ENCODE data around the gene ARHGAP22.

DNA sequence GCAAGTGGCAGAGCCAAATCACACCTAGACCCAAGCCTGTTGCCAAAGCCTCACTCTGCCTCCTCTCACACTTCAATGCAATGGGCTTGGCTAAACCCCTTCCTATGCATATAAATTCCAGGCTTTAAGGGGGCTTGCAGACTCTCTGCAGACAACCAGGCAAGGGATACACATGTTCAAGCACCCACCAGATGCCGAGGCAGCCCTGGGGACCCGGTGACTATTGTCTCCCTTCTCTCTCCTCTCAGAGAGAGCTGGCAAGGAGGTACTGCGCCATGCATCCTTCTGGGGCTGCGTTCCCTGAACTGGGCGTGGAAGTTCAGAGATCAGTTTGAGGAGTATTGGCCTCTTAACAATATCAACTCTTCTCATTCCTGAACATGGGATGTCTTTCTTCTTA is 131.2 kb downstream of the ARHGAP22 start:
- TF ChIP-seq, protein P1, sequence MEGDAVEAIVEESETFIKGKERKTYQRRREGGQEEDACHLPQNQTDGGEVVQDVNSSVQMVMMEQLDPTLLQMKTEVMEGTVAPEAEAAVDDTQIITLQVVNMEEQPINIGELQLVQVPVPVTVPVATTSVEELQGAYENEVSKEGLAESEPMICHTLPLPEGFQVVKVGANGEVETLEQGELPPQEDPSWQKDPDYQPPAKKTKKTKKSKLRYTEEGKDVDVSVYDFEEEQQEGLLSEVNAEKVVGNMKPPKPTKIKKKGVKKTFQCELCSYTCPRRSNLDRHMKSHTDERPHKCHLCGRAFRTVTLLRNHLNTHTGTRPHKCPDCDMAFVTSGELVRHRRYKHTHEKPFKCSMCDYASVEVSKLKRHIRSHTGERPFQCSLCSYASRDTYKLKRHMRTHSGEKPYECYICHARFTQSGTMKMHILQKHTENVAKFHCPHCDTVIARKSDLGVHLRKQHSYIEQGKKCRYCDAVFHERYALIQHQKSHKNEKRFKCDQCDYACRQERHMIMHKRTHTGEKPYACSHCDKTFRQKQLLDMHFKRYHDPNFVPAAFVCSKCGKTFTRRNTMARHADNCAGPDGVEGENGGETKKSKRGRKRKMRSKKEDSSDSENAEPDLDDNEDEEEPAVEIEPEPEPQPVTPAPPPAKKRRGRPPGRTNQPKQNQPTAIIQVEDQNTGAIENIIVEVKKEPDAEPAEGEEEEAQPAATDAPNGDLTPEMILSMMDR (IDR thresholded peaks at IDR 0.05) = no peak
- TF ChIP-seq EP300 (IDR thresholded peaks at IDR 0.05) = no peak
- no peak for TF ChIP-seq POLR2A (IDR thresholded peaks at IDR 0.05)
- no peak for TF ChIP-seq POLR2AphosphoS5 (IDR thresholded peaks at IDR 0.05)

Data from upper lobe of left lung (tissue), 4 donors.